ENCODE data around the gene GREB1.
A peak's percentile ranks its signal among the peaks of the same experiment; 100 is the strongest.

The GREB1 gene

GRCh38 chr2:11550901-11551568 lies 17.2 kb downstream of the GREB1 start:
- H3K4me3 ChIP-seq (ENCODE audit: control insufficient read depth, low read depth, low read length) = no peak overlapping the region
- no peak for TF ChIP-seq CTCF (conservative IDR thresholded peaks at IDR 0.05; ENCODE audit: control insufficient read depth, insufficient read depth, low read depth, low read length)
- no peak for DNase-seq (ENCODE audit: low read depth)

DNA sequence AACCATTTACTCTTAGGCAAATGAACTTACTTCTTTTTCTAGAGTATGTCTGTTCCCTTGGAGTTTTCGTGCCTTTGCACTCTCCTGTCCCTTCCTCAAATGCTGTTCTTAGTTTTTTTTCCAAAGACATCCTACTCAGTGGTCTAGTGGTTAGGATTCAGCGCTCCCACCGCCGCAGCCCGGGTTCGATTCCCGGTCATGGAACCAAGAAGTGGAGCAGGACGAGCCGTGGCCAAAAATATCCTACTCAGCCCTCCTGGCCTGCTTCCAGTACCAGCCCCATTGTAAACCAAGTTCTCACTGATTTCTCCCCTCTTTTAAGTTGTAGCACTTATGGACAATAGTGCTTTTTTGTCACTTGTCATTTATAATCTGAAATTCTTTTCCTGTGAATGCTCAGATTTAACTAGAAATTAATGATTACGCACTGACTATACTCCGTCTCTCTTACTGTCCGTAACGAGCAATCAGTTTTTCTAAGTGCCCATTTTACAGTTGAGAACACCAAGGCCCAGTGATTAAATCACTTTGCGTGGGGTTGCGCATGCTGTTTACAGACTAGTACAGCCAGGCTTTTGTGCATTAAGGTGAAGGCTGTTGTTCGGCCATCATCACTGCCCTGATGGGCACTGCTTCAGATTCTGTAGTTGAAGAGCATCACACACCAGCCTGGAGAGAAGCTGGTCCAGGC lies 17.9 kb downstream of the GREB1 start:
- no peak for TF ChIP-seq CTCF (conservative IDR thresholded peaks at IDR 0.05; ENCODE audit: control insufficient read depth, insufficient read depth, low read depth, low read length)
- H3K4me3 ChIP-seq (ENCODE audit: control insufficient read depth, low read depth, low read length) = no peak overlapping the region
- DNase-seq (ENCODE audit: low read depth) = no peak

GRCh38 chr2:11552260-11552638 lies 18.4 kb downstream of the GREB1 start:
- H3K4me3 ChIP-seq (ENCODE audit: control insufficient read depth, low read depth, low read length) = no peak overlapping the region
- DNase-seq (ENCODE audit: low read depth) = no peak
- TF ChIP-seq CTCF (conservative IDR thresholded peaks at IDR 0.05; ENCODE audit: control insufficient read depth, insufficient read depth, low read depth, low read length) = no peak

DNA sequence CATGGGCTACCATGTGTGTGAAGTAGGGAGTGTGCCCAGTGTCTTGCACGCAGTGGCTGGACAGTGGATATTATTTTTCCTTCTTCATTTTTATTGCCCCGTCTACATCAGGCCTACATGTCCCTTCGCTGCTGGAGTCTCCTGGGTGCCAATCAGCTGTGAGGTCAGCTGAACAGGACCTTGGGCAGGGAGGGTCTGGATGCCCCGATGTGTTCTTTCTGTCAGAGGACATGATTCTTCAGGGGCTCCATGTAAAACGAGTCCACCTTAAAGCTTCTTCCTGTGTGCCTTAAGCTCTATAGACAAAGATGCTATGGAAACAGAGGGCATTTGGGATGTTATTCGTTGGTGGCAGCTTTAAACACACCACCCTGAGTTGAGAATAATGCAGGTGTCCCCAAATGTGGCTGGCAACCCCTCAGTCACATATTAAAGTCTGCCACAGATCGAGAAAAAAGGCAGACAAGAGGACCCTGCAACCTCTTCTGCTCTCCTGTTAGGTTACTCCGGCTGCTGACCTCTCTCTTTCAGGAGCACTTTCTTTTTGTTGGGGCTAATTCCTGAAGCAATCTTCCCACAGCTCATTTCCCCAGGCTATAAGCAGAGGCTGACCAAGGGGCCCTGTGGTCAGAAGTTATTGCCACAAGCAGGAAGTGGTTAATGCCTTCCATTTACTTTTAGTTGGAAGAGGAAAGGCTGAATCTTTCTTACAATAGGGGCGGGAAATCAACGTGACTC lies 20.0 kb downstream of the GREB1 start:
- no peak for TF ChIP-seq CTCF (conservative IDR thresholded peaks at IDR 0.05; ENCODE audit: control insufficient read depth, insufficient read depth, low read depth, low read length)
- peak; percentile 32 for DNase-seq (ENCODE audit: low read depth)
- H3K4me3 ChIP-seq (ENCODE audit: control insufficient read depth, low read depth, low read length) = no peak overlapping the region

DNA sequence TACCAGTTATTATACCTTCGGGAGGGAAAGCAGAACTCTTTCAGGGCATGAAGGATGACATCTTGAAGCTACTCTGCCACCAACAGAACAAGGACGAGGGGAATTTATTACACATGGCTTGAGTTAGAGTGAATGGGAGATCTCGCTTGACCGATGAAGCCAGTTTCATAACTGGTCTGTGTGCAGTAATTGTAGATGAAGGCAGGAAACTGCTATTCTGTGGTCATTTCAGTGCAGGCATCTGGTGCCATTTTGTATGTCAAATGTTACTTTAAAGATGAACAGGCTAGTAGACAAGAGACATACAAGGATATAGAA lies 20.5 kb downstream of the GREB1 start:
- H3K4me3 ChIP-seq (ENCODE audit: control insufficient read depth, low read depth, low read length) = no peak overlapping the region

More for the DNA sequence above, 20.5 kb downstream of the GREB1 start:
- no peak for DNase-seq (ENCODE audit: low read depth)
- no peak for TF ChIP-seq CTCF (conservative IDR thresholded peaks at IDR 0.05; ENCODE audit: control insufficient read depth, insufficient read depth, low read depth, low read length)
